SU-DHL-6 (cell line): ENCODE results near the gene RTP1.

Experiments
- CTCF ChIP-seq: fragments of 200-600 bp; sonication (generic); IDR thresholded peaks from one replicate; pipeline ENCODE4 v1.5.1; 2017; ENCODE audit warnings: antibody characterized with exemption, mild to moderate bottlenecking, low read length, moderate library complexity; ENCODE audit not compliant: insufficient read depth, poor library complexity, severe bottlenecking
- EZH2phosphoT487 ChIP-seq: fragments of 200-600 bp; sonication (generic), shearing (Covaris generic); conservative IDR thresholded peaks from 2 replicates; pipeline ENCODE4 v1.6.1; 2018; ENCODE audit warnings: mild to moderate bottlenecking, antibody characterized with exemption, low read length, moderate library complexity, mixed read lengths

- TF ChIP-seq CTCF (no peak), EZH2phosphoT487 (no peak)
These were observed 10.3 kb downstream of the RTP1 start for GRCh38 chr3:187207624-187208023.
